Smooth muscle cell (in vitro differentiated cells): ENCODE measurements around the gene DHX34. TPM values are rescaled to one million over a fixed set of nuclear protein-coding genes. Genes with fewer than 3 reads are reported as not detected.
A peak's percentile ranks its signal among the peaks of the same experiment; 100 is the strongest.
"Not testable (repeated sequence)": the region's sequence is repeated elsewhere in the genome, so short reads cannot be mapped to it uniquely, and the experiment has no call there.

Experiments used
- DNase-seq: peaks from one replicate; lab custom pipeline; 2025; ENCODE audit not compliant: unreplicated experiment; lab: John Stamatoyannopoulos, UW
- H2AFZ ChIP-seq: fragments of 200-600 bp; sonication (generic); 2 replicates; pipeline ENCODE4 v1.6.0; 2016; ENCODE audit warnings: antibody characterized with exemption, low read depth, mild to moderate bottlenecking
- H3F3A ChIP-seq: fragments of 200-600 bp; sonication (generic); 2 replicates; pipeline ENCODE4 v1.6.0; 2017; ENCODE audit warnings: antibody characterized with exemption, low read depth
- H3K27ac ChIP-seq: fragments of 200-600 bp; sonication (generic); 2 replicates; pipeline ENCODE4 v1.5.1; 2016; ENCODE audit warnings: low read depth, mild to moderate bottlenecking
- H3K27me3 ChIP-seq: fragments of 200-600 bp; sonication (generic); 2 replicates; pipeline ENCODE4 v1.6.1; 2016; ENCODE audit warnings: low read depth, mild to moderate bottlenecking
- H3K36me3 ChIP-seq: fragments of 200-600 bp; sonication (generic); 2 replicates; pipeline ENCODE4 v1.5.1; 2016; ENCODE audit warnings: low read depth
- H3K4me1 ChIP-seq: fragments of 200-600 bp; sonication (generic); 2 replicates; pipeline ENCODE4 v1.5.1; 2016; ENCODE audit warnings: low read depth
- H3K4me2 ChIP-seq: fragments of 200-600 bp; sonication (generic); 2 replicates; pipeline ENCODE4 v1.6.0; 2016; ENCODE audit warnings: mild to moderate bottlenecking
- H3K4me3 ChIP-seq: fragments of 200-600 bp; sonication (generic); 2 replicates; pipeline ENCODE4 v1.5.1; 2016; ENCODE audit warnings: mild to moderate bottlenecking
- H3K79me2 ChIP-seq: fragments of 200-600 bp; sonication (generic); 2 replicates; pipeline ENCODE4 v1.6.0; 2016; ENCODE audit warnings: low read depth, mild to moderate bottlenecking
- H3K9ac ChIP-seq: fragments of 200-600 bp; sonication (generic); 2 replicates; pipeline ENCODE4 v1.6.0; 2016; ENCODE audit warnings: low read depth
- H3K9me3 ChIP-seq: fragments of 200-600 bp; sonication (generic); replicated peaks from 2 replicates; pipeline ENCODE4 v1.5.1; 2016; ENCODE audit warnings: low read depth
- H4K20me1 ChIP-seq: fragments of 200-600 bp; sonication (generic); 2 replicates; pipeline ENCODE4 v1.6.0; 2016; ENCODE audit warnings: low read depth
- CTCF ChIP-seq: fragments of 200-600 bp; sonication (generic); IDR thresholded peaks from 2 replicates; pipeline ENCODE4 v1.5.1; 2017; ENCODE audit warnings: borderline replicate concordance, mild to moderate bottlenecking, antibody characterized with exemption; ENCODE audit not compliant: insufficient read depth, poor library complexity, severe bottlenecking
- WGBS: methylation state at CpG from one replicate; pipeline ENCODE4 v1.1.7; 2016; ENCODE audit warnings: low lambda C conversion rate; 5-methylcytosine and 5-hydroxymethylcytosine counted together
- polyA plus RNA-seq: library from polyadenylated mRNA; unstranded; fragments of >200 nt; fragmentation: Nextera tagmentation; extraction: Ambion mirVana; gene quantifications from 2 replicates; pipeline ENCODE4 v1.2.1, GENCODE V29; 2016
- total RNA-seq: library from RNA; depleted of rRNA; stranded (reverse); fragments of >200 nt; gene quantifications from 2 replicates; pipeline ENCODE4 v1.2.3, GENCODE V29; 2014

DHX34 gene
- total and polyA plus RNA-seq, 2 experiments from 2014 or later, result 7.1 to 9.8 TPM

- no peaks in the 10 kb centered on the region for H3K4me1 ChIP-seq
- no peak for TF ChIP-seq CTCF
- no peaks in the 10 kb centered on the region for H3K27me3 ChIP-seq
- DNase-seq, result no peak
- H3K4me3 ChIP-seq, result no peak overlapping the region
- peaks cover 7% of the 10 kb centered on the region for H4K20me1 ChIP-seq
- no peak overlapping the region for H3K9ac ChIP-seq
- peaks cover 3% of the 10 kb centered on the region for H3K36me3 ChIP-seq
- no peaks in the 10 kb centered on the region for H3K79me2 ChIP-seq
- 91% methylated on average over 13 of the region's 13 CpGs for WGBS
- no peak overlapping the region for H3K27ac ChIP-seq
- no peaks in the 10 kb centered on the region for H3K9me3 ChIP-seq
- no peak overlapping the region for H3K4me2 ChIP-seq
- H2AFZ ChIP-seq, result no peak overlapping the region
- no peaks in the 10 kb centered on the region for H3F3A ChIP-seq
These were observed 14.8 kb downstream of the DHX34 start for GRCh38 chr19:47363758-47364531.

GRCh38 chr19:47365455-47365854, 16.3 kb downstream of the DHX34 start:
- DNase-seq, H3K9me3 ChIP-seq, H3K36me3 ChIP-seq, H2AFZ ChIP-seq, H3K4me2 ChIP-seq, H3K4me3 ChIP-seq, H3K79me2 ChIP-seq, H3K27me3 ChIP-seq, H3K27ac ChIP-seq, H3K9ac ChIP-seq, H3F3A ChIP-seq, H4K20me1 ChIP-seq, H3K4me1 ChIP-seq: not testable (repeated sequence)
- 97% methylated on average over 10 of the region's 10 CpGs for WGBS

GRCh38 chr19:47370045-47370611, 21.0 kb downstream of the DHX34 start:
- Histone ChIP-seq H3K4me3 (no peak overlapping the region), H3K4me1 (no peaks in the 10 kb centered on the region), H3K27me3 (no peaks in the 10 kb centered on the region), H3K36me3 (no peaks in the 10 kb centered on the region), H2AFZ (no peak overlapping the region), H3K9ac (no peak overlapping the region), H3K79me2 (no peaks in the 10 kb centered on the region), H3F3A (no peaks in the 10 kb centered on the region), H4K20me1 (no peaks in the 10 kb centered on the region), H3K27ac (peak overlapping the region; percentile 47), H3K4me2 (no peak overlapping the region), H3K9me3 (no peaks in the 10 kb centered on the region)
- no peak for DNase-seq
- 83% methylated on average over 8 of the region's 10 CpGs for WGBS
- no peak for TF ChIP-seq CTCF

GRCh38 chr19:47371261-47371660, 22.1 kb downstream of the DHX34 start:
- Histone ChIP-seq H3K4me1 (no peaks in the 10 kb centered on the region), H3K36me3 (no peaks in the 10 kb centered on the region), H3K27ac (no peak overlapping the region), H4K20me1 (no peaks in the 10 kb centered on the region), H2AFZ (no peak overlapping the region), H3K4me3 (no peak overlapping the region), H3F3A (no peaks in the 10 kb centered on the region), H3K4me2 (no peak overlapping the region), H3K9ac (no peak overlapping the region), H3K9me3 (no peaks in the 10 kb centered on the region), H3K27me3 (no peaks in the 10 kb centered on the region), H3K79me2 (no peaks in the 10 kb centered on the region)
- no peak for DNase-seq
- TF ChIP-seq CTCF, result no peak
- WGBS, result 99% methylated on average over 9 of the region's 9 CpGs
